Measurements from ENCODE around the gene CISTR.

DNA sequence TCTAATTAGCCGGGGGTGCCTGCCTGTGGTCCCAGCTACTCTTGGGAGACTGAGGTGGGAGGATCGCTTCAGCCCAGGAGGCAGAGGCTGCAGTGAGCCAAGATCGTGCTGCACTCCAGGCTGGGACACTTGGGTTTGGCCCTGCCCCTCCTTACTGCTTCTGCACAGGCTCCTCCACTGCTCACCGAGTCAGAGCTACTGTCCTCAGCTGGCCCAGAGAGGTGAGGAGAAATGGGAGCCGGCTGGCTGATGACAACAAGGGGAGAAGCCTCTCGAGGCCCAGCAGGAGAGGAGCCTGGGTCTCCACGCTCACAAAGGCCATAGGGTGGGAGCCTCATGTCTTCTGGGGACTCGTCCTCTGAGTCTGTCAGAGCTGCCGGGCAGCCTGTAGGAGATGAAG is 38.3 kb downstream of the CISTR start:
- TF ChIP-seq CREB1 (CRISPR knock-in tag; IDR thresholded peaks at IDR 0.05; ENCODE audit: low read depth) (no peak), CTCF (conservative IDR thresholded peaks at IDR 0.05; ENCODE audit: low read depth in 2 of 2) (no peak)

Data from GM23338 (cell line).